ENCODE data around the gene AIDA.

The AIDA gene

GRCh38 chr1:222713091-222713961 lies 1.0 kb upstream of the AIDA start:
- peak overlapping the region; percentile 97 for H3K27ac ChIP-seq
- POLR2A ChIA-PET (ENCODE audit: low non-redundant PET): no interaction called here
- peak; percentile 82 for DNase-seq (ENCODE audit: low spot score)
- TF ChIP-seq CTCF (conservative IDR thresholded peaks at IDR 0.05; ENCODE audit: low read depth): no peak
- CTCF ChIA-PET: interaction anchor here (0.7 kb wide), 1 partner anchor 75 kb away, joined by 6 read pairs; no protein-coding TSS in a partner anchor

- CTCF ChIA-PET: no interaction called here
- TF ChIP-seq CTCF (conservative IDR thresholded peaks at IDR 0.05; ENCODE audit: low read depth): no peak
- POLR2A ChIA-PET (ENCODE audit: low non-redundant PET): no interaction called here
- peak; percentile 80 for DNase-seq (ENCODE audit: low spot score)
- peak overlapping the region; percentile 97 for H3K27ac ChIP-seq
These were observed 705 bp downstream of the AIDA start for GRCh38 chr1:222711319-222712252.

GRCh38 chr1:222709700-222710153 lies 2.6 kb downstream of the AIDA start:
- POLR2A ChIA-PET (ENCODE audit: low non-redundant PET): no interaction called here
- no peak overlapping the region for H3K27ac ChIP-seq

GRCh38 chr1:222706815-222707214 lies 5.5 kb downstream of the AIDA start:
- CTCF ChIA-PET: interaction anchor here (0.6 to 0.7 kb wide), 3 partner anchors 582 to 1010 kb away, joined by 3 to 12 read pairs (median 4); no protein-coding TSS in a partner anchor
- TF ChIP-seq CTCF (conservative IDR thresholded peaks at IDR 0.05; ENCODE audit: low read depth): no peak
- DNase-seq (ENCODE audit: low spot score): no peak
- no peak overlapping the region for H3K27ac ChIP-seq
- POLR2A ChIA-PET (ENCODE audit: low non-redundant PET): no interaction called here

More at GRCh38 chr1:222709700-222710153, 2.6 kb downstream of the AIDA start:
- TF ChIP-seq CTCF (conservative IDR thresholded peaks at IDR 0.05; ENCODE audit: low read depth): no peak
- DNase-seq (ENCODE audit: low spot score): no peak
- CTCF ChIA-PET: no interaction called here

GRCh38 chr1:222704260-222704659 lies 8.0 kb downstream of the AIDA start:
- TF ChIP-seq CTCF (conservative IDR thresholded peaks at IDR 0.05; ENCODE audit: low read depth): no peak
- no peak overlapping the region for H3K27ac ChIP-seq
- POLR2A ChIA-PET (ENCODE audit: low non-redundant PET): no interaction called here
- CTCF ChIA-PET: no interaction called here
- no peak for DNase-seq (ENCODE audit: low spot score)

GRCh38 chr1:222702210-222702609 lies 10.1 kb downstream of the AIDA start:
- DNase-seq (ENCODE audit: low spot score): no peak
- POLR2A ChIA-PET (ENCODE audit: low non-redundant PET): no interaction called here
- TF ChIP-seq CTCF (conservative IDR thresholded peaks at IDR 0.05; ENCODE audit: low read depth): no peak
- CTCF ChIA-PET: no interaction called here
- no peak overlapping the region for H3K27ac ChIP-seq

Data from RWPE1 (cell line).